Left ventricle myocardium inferior (tissue), 1 donor: Measurements from ENCODE around the gene COL12A1. TPM values are rescaled to one million over a fixed set of nuclear protein-coding genes. Genes with fewer than 3 reads are reported as not detected.
"Not testable (repeated sequence)": the region's sequence is repeated elsewhere in the genome, so short reads cannot be mapped to it uniquely, and the experiment has no call there.

Experiments
- DNase-seq: peaks from one replicate; pipeline ENCODE4 v3.0.0-alpha.2; 2020
- H3K27ac ChIP-seq: fragments of 200-600 bp; replicated peaks from 2 replicates; pipeline ENCODE4 v1.8.0; 2021
- H3K27me3 ChIP-seq: fragments of 200-600 bp; 2 replicates; pipeline ENCODE4 v1.8.0; 2021; ENCODE audit warnings: low read depth
- H3K36me3 ChIP-seq: fragments of 200-600 bp; 2 replicates; pipeline ENCODE4 v1.8.0; 2021
- H3K4me1 ChIP-seq: fragments of 200-600 bp; 2 replicates; pipeline ENCODE4 v1.8.0; 2021
- H3K4me3 ChIP-seq: fragments of 200-600 bp; 2 replicates; pipeline ENCODE4 v1.8.0; 2021; ENCODE audit warnings: mild to moderate bottlenecking, moderate library complexity
- H3K9me3 ChIP-seq: fragments of 200-600 bp; replicated peaks from 2 replicates; pipeline ENCODE4 v1.8.0; 2021
- CTCF ChIP-seq: fragments of 200-600 bp; IDR thresholded peaks from 2 replicates; pipeline ENCODE4 v1.8.0; 2021; ENCODE audit warnings: antibody characterized with exemption, mild to moderate bottlenecking, borderline replicate concordance
- intact Hi-C: fragments of 100-400 bp; cut with micrococcal nuclease; formaldehyde crosslinking; loops from one replicate; pipeline ENCODE4 v1.11.0; 2022
- total RNA-seq: library from RNA; stranded (reverse); fragmentation: NEBNext Ultra II Directional; extraction: Animal tissue kit (Norgen Biotek cat#: 25700); gene quantifications from one replicate; pipeline ENCODE4 v1.2.1, GENCODE V29; 2021
- donor health status: DM: no; HTN: yes; CAD: no; lungs with severe emphysema.

The COL12A1 gene
- total RNA-seq, 1 donor from 2014 or later, result 12.2 TPM

- Histone ChIP-seq H3K27ac (no peak overlapping the region), H3K4me1 (peaks cover 4% of the 10 kb centered on the region), H3K27me3 (peaks cover 34% of the 10 kb centered on the region), H3K36me3 (peaks cover 5% of the 10 kb centered on the region), H3K4me3 (no peak overlapping the region), H3K9me3 (peaks cover 5% of the 10 kb centered on the region)
- intact Hi-C loops, result no loop called here
- no peak for TF ChIP-seq CTCF
- DNase-seq, result no peak
Observed at GRCh38 chr6:75196081-75196687, 9.7 kb downstream of the COL12A1 start.

GRCh38 chr6:75188221-75188925, 17.5 kb downstream of the COL12A1 start:
- H3K4me1 ChIP-seq, result no peaks in the 10 kb centered on the region
- no peak for TF ChIP-seq CTCF
- H3K27ac ChIP-seq, result no peak overlapping the region
- no peak overlapping the region for H3K4me3 ChIP-seq
- peaks cover 11% of the 10 kb centered on the region for H3K9me3 ChIP-seq
- H3K27me3 ChIP-seq, result no peaks in the 10 kb centered on the region
- DNase-seq, result no peak
- no peaks in the 10 kb centered on the region for H3K36me3 ChIP-seq
- intact Hi-C loops, result no loop called here

GRCh38 chr6:75186581-75186980, 19.3 kb downstream of the COL12A1 start:
- H3K27ac ChIP-seq, H3K36me3 ChIP-seq, H3K27me3 ChIP-seq, H3K4me1 ChIP-seq, H3K4me3 ChIP-seq, intact Hi-C loops, DNase-seq: not testable (repeated sequence)
- peaks cover 11% of the 10 kb centered on the region for H3K9me3 ChIP-seq

GRCh38 chr6:75183099-75183541, 22.7 kb downstream of the COL12A1 start:
- intact Hi-C loops, result no loop called here
- H3K4me1 ChIP-seq, result no peaks in the 10 kb centered on the region
- H3K9me3 ChIP-seq, result peaks cover 11% of the 10 kb centered on the region
- DNase-seq, result no peak
- no peak for TF ChIP-seq CTCF
- H3K27me3 ChIP-seq, result no peaks in the 10 kb centered on the region
- no peaks in the 10 kb centered on the region for H3K36me3 ChIP-seq
- H3K27ac ChIP-seq, result no peak overlapping the region
- H3K4me3 ChIP-seq, result no peak overlapping the region

GRCh38 chr6:75180864-75181263, 25.0 kb downstream of the COL12A1 start:
- Histone ChIP-seq H3K27me3 (no peaks in the 10 kb centered on the region), H3K27ac (no peak overlapping the region), H3K4me3 (no peak overlapping the region), H3K36me3 (no peaks in the 10 kb centered on the region), H3K4me1 (no peaks in the 10 kb centered on the region), H3K9me3 (peaks cover 6% of the 10 kb centered on the region)
- intact Hi-C loops, result no loop called here
- no peak for DNase-seq
- no peak for TF ChIP-seq CTCF

- Histone ChIP-seq H3K9me3 (no peaks in the 10 kb centered on the region), H3K27ac (no peak overlapping the region), H3K27me3 (no peaks in the 10 kb centered on the region), H3K4me1 (no peaks in the 10 kb centered on the region), H3K4me3 (no peak overlapping the region), H3K36me3 (no peaks in the 10 kb centered on the region)
- no peak for TF ChIP-seq CTCF
- DNase-seq, result no peak
- intact Hi-C loops, result no loop called here
Observed at GRCh38 chr6:75178757-75179156, 27.1 kb downstream of the COL12A1 start.
